ENCODE data around the gene DDAH1. TPM values are rescaled to one million over a fixed set of nuclear protein-coding genes. Genes with fewer than 3 reads are reported as not detected.
"Not testable (repeated sequence)": the region's sequence is repeated elsewhere in the genome, so short reads cannot be mapped to it uniquely, and the experiment has no call there.

The DDAH1 gene
- total RNA-seq, 1 donor from 2014 or later: 33.4 TPM

DNA sequence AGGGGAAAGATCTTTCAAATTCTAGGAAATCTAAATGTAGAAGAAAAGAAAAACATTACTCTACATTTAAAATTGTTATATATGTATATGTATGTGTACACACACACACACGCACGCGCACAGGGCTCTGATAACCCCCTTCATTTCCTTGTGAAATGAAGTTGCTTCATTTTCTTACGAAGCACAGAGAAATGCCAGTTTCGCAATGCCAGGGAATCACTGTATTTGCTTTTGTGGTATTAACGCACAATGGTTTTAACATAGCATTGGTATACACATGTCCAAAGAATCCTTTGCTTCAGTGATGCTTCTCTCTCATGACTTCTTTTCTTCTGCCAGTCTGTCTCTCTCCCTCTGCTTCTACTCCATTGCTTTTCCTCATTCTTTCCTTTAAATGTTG, 8.4 kb upstream of the DDAH1 start:
- Mint-ChIP-seq H3K36me3 (ENCODE audit: insufficient read depth) (no peaks in the 10 kb centered on the region), H3K4me1 (ENCODE audit: low read depth) (no peaks in the 10 kb centered on the region), H3K27ac (no peak overlapping the region), H3K27me3 (peaks cover 3% of the 10 kb centered on the region), H3K9me3 (ENCODE audit: low read depth) (no peaks in the 10 kb centered on the region), H3K4me3 (ENCODE audit: low read depth) (no peak overlapping the region)
- no peak for TF ChIP-seq CTCF (IDR thresholded peaks at IDR 0.05; ENCODE audit: unreplicated experiment)
- DNase-seq (ENCODE audit: low spot score, unreplicated experiment): no peak

GRCh38 chr1:85471558-85471957, 6.6 kb upstream of the DDAH1 start:
- no peaks in the 10 kb centered on the region for H3K4me1 Mint-ChIP-seq (ENCODE audit: low read depth)
- no peaks in the 10 kb centered on the region for H3K36me3 Mint-ChIP-seq (ENCODE audit: insufficient read depth)
- TF ChIP-seq CTCF (IDR thresholded peaks at IDR 0.05; ENCODE audit: unreplicated experiment): no peak
- H3K4me3 Mint-ChIP-seq (ENCODE audit: low read depth): no peak overlapping the region
- no peak overlapping the region for H3K27ac Mint-ChIP-seq
- no peak for DNase-seq (ENCODE audit: low spot score, unreplicated experiment)
- H3K9me3 Mint-ChIP-seq (ENCODE audit: low read depth): no peaks in the 10 kb centered on the region
- no peaks in the 10 kb centered on the region for H3K27me3 Mint-ChIP-seq

DNA sequence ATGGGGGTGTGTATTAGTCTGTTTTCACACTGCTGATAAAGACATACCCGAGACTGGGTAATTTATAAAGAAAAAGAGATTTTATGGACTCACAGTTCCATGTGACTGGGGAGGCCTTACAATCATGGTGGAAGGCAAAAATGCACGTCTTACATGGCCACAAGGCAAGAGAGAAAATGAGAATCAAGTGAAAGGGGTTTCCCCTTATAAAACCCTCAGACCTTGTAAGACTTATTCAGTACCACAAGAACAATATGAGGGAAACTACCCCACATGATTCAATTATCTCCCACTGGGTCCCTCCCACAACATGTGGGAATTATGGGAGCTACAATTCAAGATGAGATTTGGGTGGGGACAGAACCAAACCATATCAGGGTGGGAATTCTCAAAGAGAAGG, 5.2 kb upstream of the DDAH1 start:
- not testable (repeated sequence) for H3K27me3 Mint-ChIP-seq; H3K27ac Mint-ChIP-seq; DNase-seq (ENCODE audit: low spot score, unreplicated experiment); H3K36me3 Mint-ChIP-seq (ENCODE audit: insufficient read depth); H3K9me3 Mint-ChIP-seq (ENCODE audit: low read depth); H3K4me1 Mint-ChIP-seq (ENCODE audit: low read depth); H3K4me3 Mint-ChIP-seq (ENCODE audit: low read depth)

- no peak for DNase-seq (ENCODE audit: low spot score, unreplicated experiment)
- Mint-ChIP-seq H3K27ac (no peak overlapping the region), H3K9me3 (ENCODE audit: low read depth) (no peaks in the 10 kb centered on the region), H3K27me3 (peaks cover 9% of the 10 kb centered on the region), H3K4me3 (ENCODE audit: low read depth) (no peak overlapping the region), H3K36me3 (ENCODE audit: insufficient read depth) (no peaks in the 10 kb centered on the region), H3K4me1 (ENCODE audit: low read depth) (peaks cover 9% of the 10 kb centered on the region)
- TF ChIP-seq CTCF (IDR thresholded peaks at IDR 0.05; ENCODE audit: unreplicated experiment): no peak
These were observed 3.1 kb upstream of the DDAH1 start for GRCh38 chr1:85467929-85468540.

DNA sequence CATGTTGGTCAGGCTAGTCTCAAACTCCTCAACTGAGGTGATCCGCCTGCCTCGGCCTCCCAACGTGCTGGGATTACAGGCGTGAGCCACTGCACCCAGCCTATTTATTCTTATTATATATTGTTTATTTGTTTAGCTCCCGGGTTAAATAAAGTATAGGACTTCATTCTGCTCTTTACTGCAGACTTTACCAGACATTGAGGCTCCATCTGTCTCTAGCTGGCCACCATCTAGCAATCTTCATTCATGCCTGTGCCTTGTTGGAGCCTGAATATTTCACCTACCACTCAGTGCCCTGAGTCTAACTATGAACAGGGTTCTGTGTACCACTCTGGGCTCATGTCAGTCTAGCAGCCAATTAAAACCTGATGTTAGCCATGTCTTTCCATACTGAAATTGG, 2.1 kb upstream of the DDAH1 start:
- Mint-ChIP-seq H3K27ac (no peak overlapping the region), H3K9me3 (ENCODE audit: low read depth) (no peaks in the 10 kb centered on the region), H3K4me3 (ENCODE audit: low read depth) (peak overlapping the region; percentile 30), H3K27me3 (peaks cover 17% of the 10 kb centered on the region), H3K36me3 (ENCODE audit: insufficient read depth) (no peaks in the 10 kb centered on the region), H3K4me1 (ENCODE audit: low read depth) (peaks cover 11% of the 10 kb centered on the region)
- DNase-seq (ENCODE audit: low spot score, unreplicated experiment): no peak
- no peak for TF ChIP-seq CTCF (IDR thresholded peaks at IDR 0.05; ENCODE audit: unreplicated experiment)

- Mint-ChIP-seq H3K36me3 (ENCODE audit: insufficient read depth) (no peaks in the 10 kb centered on the region), H3K27me3 (peaks cover 18% of the 10 kb centered on the region), H3K27ac (peak overlapping the region; percentile 88), H3K9me3 (ENCODE audit: low read depth) (no peaks in the 10 kb centered on the region), H3K4me3 (ENCODE audit: low read depth) (peak overlapping the region; percentile 74), H3K4me1 (ENCODE audit: low read depth) (peaks cover 17% of the 10 kb centered on the region)
- TF ChIP-seq CTCF (IDR thresholded peaks at IDR 0.05; ENCODE audit: unreplicated experiment): no peak
- DNase-seq (ENCODE audit: low spot score, unreplicated experiment): no peak
These were observed 801 bp upstream of the DDAH1 start for GRCh38 chr1:85465786-85466134.

Measured in progenitor cell of endocrine pancreas (in vitro differentiated cells).